ENCODE data around the gene PRSS1. TPM values are rescaled to one million over a fixed set of nuclear protein-coding genes. Genes with fewer than 3 reads are reported as not detected.

The PRSS1 gene
- total RNA-seq, 1 donor from 2014 or later, result not detected

DNA sequence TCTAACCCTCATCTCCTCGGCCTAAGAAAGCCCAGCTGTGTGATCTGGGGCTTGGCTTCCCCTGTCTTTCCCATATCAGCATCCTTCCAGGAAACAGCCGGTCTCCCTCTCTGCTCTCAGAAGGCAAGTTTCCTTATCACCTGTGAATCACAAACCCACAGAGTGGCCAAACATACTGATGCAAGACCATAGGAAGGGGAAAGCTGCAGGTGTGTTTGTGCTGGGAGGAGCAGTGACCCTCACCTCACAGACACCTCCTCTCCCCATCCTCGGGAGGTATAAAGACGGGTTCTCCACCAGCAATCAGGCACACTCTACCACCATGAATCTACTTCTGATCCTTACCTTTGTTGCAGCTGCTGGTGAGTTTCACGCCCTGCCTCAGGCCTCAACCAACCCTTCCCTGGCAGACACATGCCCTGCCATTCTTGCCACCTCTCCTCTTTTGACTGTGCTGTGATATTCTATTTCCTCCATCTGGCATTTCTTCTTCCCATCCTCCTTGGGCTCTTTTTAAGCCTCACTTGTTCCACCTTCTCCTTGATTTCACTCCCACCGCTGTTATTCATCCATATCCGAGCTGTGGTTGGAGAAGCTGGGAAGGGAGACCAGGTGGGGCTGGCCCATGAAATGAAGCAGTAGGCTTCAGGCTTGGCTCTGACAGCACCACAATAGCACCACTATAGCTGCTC, 21.5 kb downstream of the PRSS1 start, which contains the start of gene PRSS2:
Gene PRSS2 (plus strand): TSS at position 310 of the 692 bp plus-strand sequence. CDS start 13 bp downstream, at position 323.
- H3K4me1 Mint-ChIP-seq, result no peaks in the 10 kb centered on the region
- H3K27ac Mint-ChIP-seq, result no peak within 1 kb of the TSS
- H3K36me3 Mint-ChIP-seq, result no peaks in the 10 kb centered on the region
- no peak for DNase-seq (ENCODE audit: low spot score in 2 of 2, unreplicated experiment in 2 of 2)
- TF ChIP-seq, protein P1, sequence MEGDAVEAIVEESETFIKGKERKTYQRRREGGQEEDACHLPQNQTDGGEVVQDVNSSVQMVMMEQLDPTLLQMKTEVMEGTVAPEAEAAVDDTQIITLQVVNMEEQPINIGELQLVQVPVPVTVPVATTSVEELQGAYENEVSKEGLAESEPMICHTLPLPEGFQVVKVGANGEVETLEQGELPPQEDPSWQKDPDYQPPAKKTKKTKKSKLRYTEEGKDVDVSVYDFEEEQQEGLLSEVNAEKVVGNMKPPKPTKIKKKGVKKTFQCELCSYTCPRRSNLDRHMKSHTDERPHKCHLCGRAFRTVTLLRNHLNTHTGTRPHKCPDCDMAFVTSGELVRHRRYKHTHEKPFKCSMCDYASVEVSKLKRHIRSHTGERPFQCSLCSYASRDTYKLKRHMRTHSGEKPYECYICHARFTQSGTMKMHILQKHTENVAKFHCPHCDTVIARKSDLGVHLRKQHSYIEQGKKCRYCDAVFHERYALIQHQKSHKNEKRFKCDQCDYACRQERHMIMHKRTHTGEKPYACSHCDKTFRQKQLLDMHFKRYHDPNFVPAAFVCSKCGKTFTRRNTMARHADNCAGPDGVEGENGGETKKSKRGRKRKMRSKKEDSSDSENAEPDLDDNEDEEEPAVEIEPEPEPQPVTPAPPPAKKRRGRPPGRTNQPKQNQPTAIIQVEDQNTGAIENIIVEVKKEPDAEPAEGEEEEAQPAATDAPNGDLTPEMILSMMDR (IDR thresholded peaks at IDR 0.05; ENCODE audit: unreplicated experiment), result no peak
- peaks cover 68% of the 10 kb centered on the region for H3K27me3 Mint-ChIP-seq (ENCODE audit: low read depth)
- H3K9me3 Mint-ChIP-seq, result no peaks in the 10 kb centered on the region
- H3K4me3 Mint-ChIP-seq, result no peak within 1 kb of the TSS

DNA sequence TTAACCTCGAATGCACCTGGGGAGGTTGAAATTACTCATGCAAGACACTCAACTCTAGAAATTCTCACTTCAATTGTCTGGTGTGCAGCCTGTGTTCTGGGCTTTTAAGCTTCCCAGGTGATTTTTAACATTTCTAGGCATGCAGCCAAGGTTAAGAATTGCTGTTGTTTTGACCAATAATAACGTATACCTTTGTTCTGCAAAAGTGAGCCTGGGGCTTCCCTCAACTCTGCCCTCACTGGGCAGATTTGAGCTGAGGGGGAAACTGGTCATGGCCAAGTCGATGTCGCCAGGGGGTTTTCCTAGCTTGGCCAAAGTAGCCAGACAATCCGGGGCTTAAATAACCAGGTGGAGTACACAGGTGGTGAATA, 22.1 kb downstream of the PRSS1 start:
- Mint-ChIP-seq H3K9me3 (no peaks in the 10 kb centered on the region), H3K4me3 (no peak overlapping the region), H3K36me3 (no peaks in the 10 kb centered on the region), H3K4me1 (no peaks in the 10 kb centered on the region), H3K27ac (no peak overlapping the region), H3K27me3 (ENCODE audit: low read depth) (peaks cover 68% of the 10 kb centered on the region)
- TF ChIP-seq, protein P1 (IDR thresholded peaks at IDR 0.05; ENCODE audit: unreplicated experiment), result no peak
- DNase-seq (ENCODE audit: low spot score in 2 of 2, unreplicated experiment in 2 of 2), result no peak

DNA sequence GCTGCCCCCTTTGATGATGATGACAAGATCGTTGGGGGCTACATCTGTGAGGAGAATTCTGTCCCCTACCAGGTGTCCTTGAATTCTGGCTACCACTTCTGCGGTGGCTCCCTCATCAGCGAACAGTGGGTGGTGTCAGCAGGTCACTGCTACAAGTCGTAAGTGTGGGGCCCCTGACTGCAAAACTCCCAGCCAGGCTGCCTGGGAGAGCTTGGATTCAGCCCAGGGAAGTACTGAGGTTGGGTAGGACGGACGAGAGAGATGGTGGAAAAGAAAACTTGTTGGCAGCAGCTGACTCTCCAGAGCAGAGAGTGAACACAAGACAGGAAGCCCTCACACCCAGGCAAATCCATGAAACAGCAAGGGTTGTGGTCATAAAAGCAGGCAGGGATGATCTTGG, 22.8 kb downstream of the PRSS1 start:
- TF ChIP-seq, protein P1 (IDR thresholded peaks at IDR 0.05; ENCODE audit: unreplicated experiment), result no peak
- H3K4me1 Mint-ChIP-seq, result no peaks in the 10 kb centered on the region
- H3K4me3 Mint-ChIP-seq, result no peak overlapping the region
- no peaks in the 10 kb centered on the region for H3K9me3 Mint-ChIP-seq
- DNase-seq (ENCODE audit: low spot score in 2 of 2, unreplicated experiment in 2 of 2), result no peak
- no peaks in the 10 kb centered on the region for H3K36me3 Mint-ChIP-seq
- H3K27me3 Mint-ChIP-seq (ENCODE audit: low read depth), result peaks cover 68% of the 10 kb centered on the region
- no peak overlapping the region for H3K27ac Mint-ChIP-seq

DNA sequence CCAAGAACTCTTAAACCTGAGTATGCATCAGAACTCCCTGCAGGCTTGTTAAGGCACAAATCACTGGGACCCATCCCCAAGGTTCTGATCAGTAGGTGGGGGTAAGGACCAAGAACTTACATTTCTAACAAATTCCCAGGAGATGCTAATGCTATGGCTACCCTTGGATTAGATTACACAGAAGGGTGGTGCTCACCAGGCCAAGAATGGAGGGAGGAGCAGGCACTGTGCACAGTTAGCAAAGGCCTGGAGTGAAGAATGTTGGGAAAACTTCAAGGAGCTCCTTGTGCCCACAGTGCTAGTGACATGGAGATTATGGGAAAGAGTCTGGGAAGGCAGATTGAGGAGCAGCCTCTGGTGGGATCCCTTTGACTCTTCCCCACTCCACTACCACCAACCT, 23.4 kb downstream of the PRSS1 start:
- Mint-ChIP-seq H3K9me3 (peaks cover 3% of the 10 kb centered on the region), H3K4me3 (no peak overlapping the region), H3K27ac (no peak overlapping the region), H3K27me3 (ENCODE audit: low read depth) (peaks cover 64% of the 10 kb centered on the region), H3K36me3 (no peaks in the 10 kb centered on the region), H3K4me1 (no peaks in the 10 kb centered on the region)
- TF ChIP-seq, protein P1 (IDR thresholded peaks at IDR 0.05; ENCODE audit: unreplicated experiment), result no peak
- no peak for DNase-seq (ENCODE audit: low spot score in 2 of 2, unreplicated experiment in 2 of 2)

DNA sequence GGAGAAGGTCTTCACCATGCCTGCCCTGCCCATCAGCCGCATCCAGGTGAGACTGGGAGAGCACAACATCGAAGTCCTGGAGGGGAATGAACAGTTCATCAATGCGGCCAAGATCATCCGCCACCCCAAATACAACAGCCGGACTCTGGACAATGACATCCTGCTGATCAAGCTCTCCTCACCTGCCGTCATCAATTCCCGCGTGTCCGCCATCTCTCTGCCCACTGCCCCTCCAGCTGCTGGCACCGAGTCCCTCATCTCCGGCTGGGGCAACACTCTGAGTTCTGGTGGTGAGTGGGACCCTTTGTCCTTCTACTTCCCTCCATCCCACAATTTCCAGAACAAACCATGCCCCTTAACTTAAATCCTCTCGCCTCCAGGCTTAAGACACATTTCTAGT, 24.0 kb downstream of the PRSS1 start:
- no peak overlapping the region for H3K27ac Mint-ChIP-seq
- H3K36me3 Mint-ChIP-seq, result no peaks in the 10 kb centered on the region
- no peaks in the 10 kb centered on the region for H3K4me1 Mint-ChIP-seq
- H3K4me3 Mint-ChIP-seq, result no peak overlapping the region
- TF ChIP-seq, protein P1 (IDR thresholded peaks at IDR 0.05; ENCODE audit: unreplicated experiment), result no peak
- peaks cover 3% of the 10 kb centered on the region for H3K9me3 Mint-ChIP-seq
- peaks cover 59% of the 10 kb centered on the region for H3K27me3 Mint-ChIP-seq (ENCODE audit: low read depth)
- no peak for DNase-seq (ENCODE audit: low spot score in 2 of 2, unreplicated experiment in 2 of 2)
